GM12892 (cell line): ENCODE measurements around the gene FBXL17.

Experiments
- DNase-seq: peaks from one replicate; pipeline ENCODE4 v3.0.0; 2011; ENCODE audit not compliant: insufficient read length
- FAIRE-seq: peaks from 2 replicates; lab custom pipeline; 2011; peaks lifted over from hg19 to GRCh38; lab: Jason Lieb, UNC
- POLR2A ChIP-seq: IDR thresholded peaks from 2 replicates; pipeline ENCODE4 v1.6.1; 2011; ENCODE audit warnings: low read depth, low read length, control low read depth
- POLR2AphosphoS5 ChIP-seq: IDR thresholded peaks from 2 replicates; pipeline ENCODE4 v1.6.1; 2011; ENCODE audit warnings: low read depth, low read length, control low read depth
- TAF1 ChIP-seq: IDR thresholded peaks from 2 replicates; pipeline ENCODE4 v1.6.1; 2011; ENCODE audit warnings: low read depth, mild to moderate bottlenecking, control low read depth, low read length, borderline replicate concordance

FBXL17 gene

GRCh38 chr5:107900721-107901120 lies 481.2 kb downstream of the FBXL17 start:
- no peak for FAIRE-seq

GRCh38 chr5:107894361-107894760 lies 487.5 kb downstream of the FBXL17 start:
- FAIRE-seq (no peak), DNase-seq (no peak)
- no peak for TF ChIP-seq POLR2A

More at GRCh38 chr5:107900721-107901120, 481.2 kb downstream of the FBXL17 start:
- DNase-seq = no peak
- TF ChIP-seq POLR2A (no peak), TAF1 (no peak), POLR2AphosphoS5 (no peak)

- no peak for FAIRE-seq
- no peak for DNase-seq
- TF ChIP-seq TAF1 = no peak
- TF ChIP-seq POLR2AphosphoS5 = no peak
- TF ChIP-seq POLR2A = no peak
These were observed 488.3 kb downstream of the FBXL17 start for GRCh38 chr5:107893642-107894041.

- DNase-seq (no peak), FAIRE-seq (no peak)
- TF ChIP-seq POLR2A (no peak), POLR2AphosphoS5 (no peak), TAF1 (no peak)
These were observed 492.5 kb downstream of the FBXL17 start for GRCh38 chr5:107889387-107889786.

DNA sequence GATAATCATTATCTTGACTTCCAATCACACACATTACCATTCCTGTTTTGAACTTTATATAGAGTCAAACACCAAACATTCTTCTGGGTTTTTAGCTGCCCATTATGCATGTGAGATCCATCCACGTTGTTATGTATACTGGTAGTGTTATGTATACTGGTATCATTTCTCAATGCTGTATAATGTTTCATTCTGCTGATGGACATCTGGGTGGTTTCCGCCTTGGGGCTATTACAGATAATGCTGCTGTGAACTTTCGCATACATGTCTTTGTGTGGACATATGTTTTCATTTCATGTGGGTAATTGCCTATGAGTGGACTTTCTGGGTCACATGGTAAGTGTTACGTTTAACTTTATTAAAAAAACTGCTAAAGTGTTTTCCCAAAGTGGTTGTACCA lies 493.4 kb downstream of the FBXL17 start:
- TF ChIP-seq POLR2A (no peak), TAF1 (no peak), POLR2AphosphoS5 (no peak)
- DNase-seq (no peak), FAIRE-seq (no peak)

GRCh38 chr5:107887166-107887943 lies 494.5 kb downstream of the FBXL17 start:
- no peak for TF ChIP-seq POLR2A
- TF ChIP-seq TAF1 = no peak
- TF ChIP-seq POLR2AphosphoS5 = no peak
- FAIRE-seq (no peak), DNase-seq (no peak)

- no peak for DNase-seq
- TF ChIP-seq POLR2AphosphoS5 (no peak), TAF1 (no peak), POLR2A (no peak)
- FAIRE-seq = no peak
These were observed 496.3 kb downstream of the FBXL17 start for GRCh38 chr5:107885601-107886000.

GRCh38 chr5:107884871-107885270 lies 497.0 kb downstream of the FBXL17 start:
- DNase-seq (no peak), FAIRE-seq (no peak)
- no peak for TF ChIP-seq TAF1
- no peak for TF ChIP-seq POLR2A
- no peak for TF ChIP-seq POLR2AphosphoS5

DNA sequence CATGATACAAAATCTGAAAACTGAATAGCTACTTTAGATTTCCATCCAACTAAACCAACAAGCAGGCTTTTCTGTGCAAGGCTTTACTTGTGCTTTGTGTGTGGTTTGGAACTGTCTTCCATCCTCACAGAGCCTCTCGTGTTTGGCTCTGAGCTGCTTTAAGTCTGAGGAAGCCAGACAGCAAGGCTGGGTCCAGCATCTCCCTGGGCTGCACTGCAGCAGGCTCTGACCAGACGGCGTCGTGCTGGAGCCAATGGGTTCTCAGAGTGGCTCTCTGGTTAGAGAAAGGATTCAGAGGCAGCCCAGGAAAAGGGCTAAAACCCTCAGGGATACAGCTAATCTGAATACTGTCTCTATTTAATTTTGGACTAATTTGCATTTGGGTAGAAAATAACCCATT lies 503.2 kb downstream of the FBXL17 start:
- TF ChIP-seq POLR2A (no peak), TAF1 (no peak), POLR2AphosphoS5 (no peak)
- no peak for FAIRE-seq

GRCh38 chr5:107876906-107877305 lies 505.0 kb downstream of the FBXL17 start:
- TF ChIP-seq TAF1 = no peak
- no peak for TF ChIP-seq POLR2A
- TF ChIP-seq POLR2AphosphoS5 = no peak
- FAIRE-seq (no peak), DNase-seq (no peak)

More for the DNA sequence above, 503.2 kb downstream of the FBXL17 start:
- DNase-seq = no peak

- DNase-seq (no peak), FAIRE-seq (no peak)
- TF ChIP-seq POLR2AphosphoS5 = no peak
- no peak for TF ChIP-seq TAF1
- TF ChIP-seq POLR2A = no peak
These were observed 505.6 kb downstream of the FBXL17 start for GRCh38 chr5:107876261-107876660.

DNA sequence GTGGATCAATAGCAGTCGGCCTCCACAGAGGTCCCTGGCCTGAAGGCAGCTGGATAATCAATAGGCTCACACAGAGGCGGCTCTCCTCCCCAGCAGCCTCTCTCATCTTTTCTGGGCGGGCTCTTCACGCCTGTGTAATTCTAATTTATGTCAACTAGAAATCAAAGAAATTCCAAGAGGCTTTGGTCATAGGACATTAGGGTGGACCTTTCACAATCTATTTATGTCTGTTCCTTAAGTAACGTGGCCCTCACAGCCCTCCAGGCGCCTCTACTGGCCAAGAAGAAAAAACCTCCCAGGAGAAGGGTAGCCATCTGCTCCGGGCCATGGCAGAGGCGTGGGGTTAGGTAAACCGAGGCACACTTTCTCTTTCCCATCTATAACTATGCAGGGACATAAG lies 506.1 kb downstream of the FBXL17 start:
- TF ChIP-seq POLR2AphosphoS5 (no peak), POLR2A (no peak), TAF1 (no peak)
- DNase-seq = no peak
- no peak for FAIRE-seq
